IMR-90 (cell line): ENCODE measurements around the gene EYS.

Source experiments
- MAFK ChIP-seq: IDR thresholded peaks from 2 replicates; pipeline ENCODE4 v1.6.1; 2012; ENCODE audit warnings: low read depth, low read length, improper control_type of control experiment
- NFE2L2 ChIP-seq: fragments of 150-350 bp; IDR thresholded peaks from 2 replicates; pipeline ENCODE4 v1.6.1; 2016; ENCODE audit warnings: low read depth, mild to moderate bottlenecking, low read length
- POLR2A ChIP-seq: IDR thresholded peaks from 2 replicates; pipeline ENCODE4 v1.6.1; 2012; ENCODE audit warnings: mild to moderate bottlenecking, low read depth, low read length
- RFX5 ChIP-seq: IDR thresholded peaks from 2 replicates; pipeline ENCODE4 v1.8.0; 2012; ENCODE audit warnings: low read depth, mild to moderate bottlenecking, low read length, moderate library complexity
- TF ChIP-seq, protein P1 (sequence below): conservative IDR thresholded peaks from 2 replicates; pipeline ENCODE4 v1.5.1; 2012; ENCODE audit warnings: mild to moderate bottlenecking, low read depth, low read length, improper control_type of control experiment
- TF ChIP-seq, protein P2 (sequence below): fragments of 150-350 bp; IDR thresholded peaks from 2 replicates; pipeline ENCODE4 v1.6.1; 2017; ENCODE audit warnings: mild to moderate bottlenecking, antibody characterized with exemption, low read length, low read depth

GRCh38 chr6:65531533-65531932, 175.5 kb downstream of the EYS start:
- TF ChIP-seq, protein P1, sequence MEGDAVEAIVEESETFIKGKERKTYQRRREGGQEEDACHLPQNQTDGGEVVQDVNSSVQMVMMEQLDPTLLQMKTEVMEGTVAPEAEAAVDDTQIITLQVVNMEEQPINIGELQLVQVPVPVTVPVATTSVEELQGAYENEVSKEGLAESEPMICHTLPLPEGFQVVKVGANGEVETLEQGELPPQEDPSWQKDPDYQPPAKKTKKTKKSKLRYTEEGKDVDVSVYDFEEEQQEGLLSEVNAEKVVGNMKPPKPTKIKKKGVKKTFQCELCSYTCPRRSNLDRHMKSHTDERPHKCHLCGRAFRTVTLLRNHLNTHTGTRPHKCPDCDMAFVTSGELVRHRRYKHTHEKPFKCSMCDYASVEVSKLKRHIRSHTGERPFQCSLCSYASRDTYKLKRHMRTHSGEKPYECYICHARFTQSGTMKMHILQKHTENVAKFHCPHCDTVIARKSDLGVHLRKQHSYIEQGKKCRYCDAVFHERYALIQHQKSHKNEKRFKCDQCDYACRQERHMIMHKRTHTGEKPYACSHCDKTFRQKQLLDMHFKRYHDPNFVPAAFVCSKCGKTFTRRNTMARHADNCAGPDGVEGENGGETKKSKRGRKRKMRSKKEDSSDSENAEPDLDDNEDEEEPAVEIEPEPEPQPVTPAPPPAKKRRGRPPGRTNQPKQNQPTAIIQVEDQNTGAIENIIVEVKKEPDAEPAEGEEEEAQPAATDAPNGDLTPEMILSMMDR = no peak
- TF ChIP-seq, protein P2, sequence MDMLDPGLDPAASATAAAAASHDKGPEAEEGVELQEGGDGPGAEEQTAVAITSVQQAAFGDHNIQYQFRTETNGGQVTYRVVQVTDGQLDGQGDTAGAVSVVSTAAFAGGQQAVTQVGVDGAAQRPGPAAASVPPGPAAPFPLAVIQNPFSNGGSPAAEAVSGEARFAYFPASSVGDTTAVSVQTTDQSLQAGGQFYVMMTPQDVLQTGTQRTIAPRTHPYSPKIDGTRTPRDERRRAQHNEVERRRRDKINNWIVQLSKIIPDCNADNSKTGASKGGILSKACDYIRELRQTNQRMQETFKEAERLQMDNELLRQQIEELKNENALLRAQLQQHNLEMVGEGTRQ = no peak
- TF ChIP-seq POLR2A (no peak), MAFK (no peak), RFX5 (no peak), NFE2L2 (no peak)
